Thyroid gland (tissue), 4 donors: Measurements from ENCODE around the gene HES4. TPM values are rescaled to one million over a fixed set of nuclear protein-coding genes. Genes with fewer than 3 reads are reported as not detected.
"Not testable (repeated sequence)": the region's sequence is repeated elsewhere in the genome, so short reads cannot be mapped to it uniquely, and the experiment has no call there.

Experiments
- DNase-seq, 2 donors: peaks; one replicate each; pipeline ENCODE4 v3.0.0-alpha.2; 2019
- H3K27ac ChIP-seq, 3 donors: fragments of 200-600 bp; sonication (generic); 1 replicate in 2 of 3; 2 replicates in 1 of 3; pipeline ENCODE4 v1.5.1; 2016 to 2019; ENCODE audit warnings: mild to moderate bottlenecking in 1 of 3, moderate library complexity in 1 of 3
- H3K27me3 ChIP-seq: fragments of 200-600 bp; sonication (generic); one replicate; pipeline ENCODE4 v1.5.1; 2019
- H3K36me3 ChIP-seq, 2 donors: fragments of 200-600 bp; sonication (generic); one replicate each; pipeline ENCODE4 v1.5.1; 2016 to 2019
- H3K4me1 ChIP-seq, 2 donors: fragments of 200-600 bp; sonication (generic); one replicate each; pipeline ENCODE4 v1.5.1; 2017 to 2019
- H3K4me3 ChIP-seq, 3 donors: fragments of 200-600 bp; sonication (generic); replicated peaks in 1 of 3; 1 replicate in 2 of 3; 2 replicates in 1 of 3; pipeline ENCODE4 v1.5.1; 2016; ENCODE audit warnings: mild to moderate bottlenecking in 1 of 3
- H3K9me3 ChIP-seq: fragments of 200-600 bp; sonication (generic); one replicate; pipeline ENCODE4 v1.5.1; 2017
- POLR2A ChIP-seq, 2 donors: fragments of 450-650 bp; IDR thresholded peaks; one replicate each; pipeline ENCODE4 v1.6.1; 2017; ENCODE audit warnings: antibody characterized with exemption in 2 of 2, mild to moderate bottlenecking in 2 of 2, moderate library complexity in 1 of 2
- WGBS, 2 donors: methylation state at CpG; one replicate each; pipeline ENCODE4 v1.1.5; 2017; 5-methylcytosine and 5-hydroxymethylcytosine counted together
- intact Hi-C: fragments of 100-400 bp; cut with DNase I; formaldehyde crosslinking; loops from one replicate; pipeline ENCODE4 v1.15.1; 2023
- total RNA-seq, 4 donors: library from RNA; depleted of rRNA; stranded (reverse); fragments of >200 nt; gene quantifications; one replicate each; pipeline ENCODE4 v1.2.3, GENCODE V29; 2016
- TF ChIP-seq, protein P1 (sequence below), 6 experiments: fragments of 200-600 bp in 3 of 6; fragments of 450-650 bp in 3 of 6; sonication (generic) in 3 of 6; IDR thresholded peaks; one replicate each; pipeline ENCODE4 v1.5.1; 2016 to 2019; ENCODE audit warnings: antibody characterized with exemption in 6 of 6, mild to moderate bottlenecking in 2 of 6, inconsistent platforms in 1 of 6, moderate library complexity in 1 of 6

The HES4 gene
- total RNA-seq, 4 donors from 2014 or later, result 5.0 to 29.2 (median 18.6) TPM

GRCh38 chr1:1034439-1034781 is 34.5 kb upstream of the HES4 start:
- intact Hi-C loops, result no loop called here
- H3K27me3 ChIP-seq, result no peaks in the 10 kb centered on the region

DNA sequence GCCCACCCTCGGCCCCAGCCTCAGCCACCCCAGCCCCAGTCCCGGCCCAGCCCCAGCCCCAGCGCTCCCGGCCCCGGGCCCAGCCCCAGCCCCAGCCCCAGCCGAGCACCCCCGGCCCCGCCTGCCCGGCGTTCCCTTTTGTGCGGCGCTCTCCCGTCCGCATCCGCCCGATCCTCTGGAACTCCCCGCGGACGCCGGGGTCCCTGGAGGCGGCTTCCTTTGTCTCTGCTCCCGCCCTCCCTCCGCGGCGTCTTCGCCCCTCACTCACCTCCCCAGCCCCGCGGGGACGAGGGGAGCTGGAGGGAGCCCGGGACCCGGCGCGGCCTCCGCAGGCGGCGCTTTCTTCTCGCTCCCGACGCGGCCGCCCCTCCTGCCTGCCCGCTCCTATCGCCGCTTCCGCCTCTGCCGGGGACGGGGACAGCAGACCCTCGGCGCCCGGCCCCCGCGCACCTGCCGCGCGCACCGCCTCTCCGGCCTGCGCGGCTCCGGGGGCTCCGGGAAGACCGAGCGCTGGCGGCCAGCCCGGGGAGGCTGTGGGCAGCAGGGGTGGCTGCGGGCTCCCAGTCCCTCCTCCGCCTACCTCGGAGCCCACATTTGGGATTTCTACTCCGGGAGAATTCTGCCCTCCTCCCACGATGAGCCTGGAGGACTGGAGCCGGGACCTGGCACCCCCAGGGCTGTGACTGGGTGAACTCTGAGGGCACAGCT is 34.0 kb upstream of the HES4 start:
- WGBS, 2 donors, result 22 to 28% methylated on average over 25 to 40 of the region's 71 CpGs
- peak overlapping the region in 2 of 3 donors; percentile 9 to 34 for H3K4me3 ChIP-seq
- no peaks in the 10 kb centered on the region for H3K36me3 ChIP-seq
- intact Hi-C loops, result no loop called here
- TF ChIP-seq, protein P1, sequence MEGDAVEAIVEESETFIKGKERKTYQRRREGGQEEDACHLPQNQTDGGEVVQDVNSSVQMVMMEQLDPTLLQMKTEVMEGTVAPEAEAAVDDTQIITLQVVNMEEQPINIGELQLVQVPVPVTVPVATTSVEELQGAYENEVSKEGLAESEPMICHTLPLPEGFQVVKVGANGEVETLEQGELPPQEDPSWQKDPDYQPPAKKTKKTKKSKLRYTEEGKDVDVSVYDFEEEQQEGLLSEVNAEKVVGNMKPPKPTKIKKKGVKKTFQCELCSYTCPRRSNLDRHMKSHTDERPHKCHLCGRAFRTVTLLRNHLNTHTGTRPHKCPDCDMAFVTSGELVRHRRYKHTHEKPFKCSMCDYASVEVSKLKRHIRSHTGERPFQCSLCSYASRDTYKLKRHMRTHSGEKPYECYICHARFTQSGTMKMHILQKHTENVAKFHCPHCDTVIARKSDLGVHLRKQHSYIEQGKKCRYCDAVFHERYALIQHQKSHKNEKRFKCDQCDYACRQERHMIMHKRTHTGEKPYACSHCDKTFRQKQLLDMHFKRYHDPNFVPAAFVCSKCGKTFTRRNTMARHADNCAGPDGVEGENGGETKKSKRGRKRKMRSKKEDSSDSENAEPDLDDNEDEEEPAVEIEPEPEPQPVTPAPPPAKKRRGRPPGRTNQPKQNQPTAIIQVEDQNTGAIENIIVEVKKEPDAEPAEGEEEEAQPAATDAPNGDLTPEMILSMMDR (IDR thresholded peaks at IDR 0.05), result no peak
- no peak for TF ChIP-seq POLR2A (IDR thresholded peaks at IDR 0.05)
- DNase-seq, result no peak
- no peaks in the 10 kb centered on the region for H3K9me3 ChIP-seq
- no peak overlapping the region for H3K27ac ChIP-seq
- peaks cover 12 to 22% of the 10 kb centered on the region in 2 donors for H3K4me1 ChIP-seq
- no peaks in the 10 kb centered on the region for H3K27me3 ChIP-seq

More at GRCh38 chr1:1034439-1034781, 34.5 kb upstream of the HES4 start:
- Histone ChIP-seq H3K27ac (no peak overlapping the region), H3K4me1 (peaks cover 12 to 24% of the 10 kb centered on the region in 2 donors), H3K9me3 (no peaks in the 10 kb centered on the region), H3K4me3 (no peak overlapping the region), H3K36me3 (no peaks in the 10 kb centered on the region)
- 67% methylated on average over 3 of the region's 30 CpGs; no CpG with 5 or more reads in 1 of the 2 donors for whole genome bisulfite sequencing, 2 donors
- no peak for TF ChIP-seq POLR2A (IDR thresholded peaks at IDR 0.05)
- TF ChIP-seq, protein P1 (IDR thresholded peaks at IDR 0.05), result peak in 1 of 6 experiments; percentile 17
- DNase-seq, result peak; percentile 66 to 68

DNA sequence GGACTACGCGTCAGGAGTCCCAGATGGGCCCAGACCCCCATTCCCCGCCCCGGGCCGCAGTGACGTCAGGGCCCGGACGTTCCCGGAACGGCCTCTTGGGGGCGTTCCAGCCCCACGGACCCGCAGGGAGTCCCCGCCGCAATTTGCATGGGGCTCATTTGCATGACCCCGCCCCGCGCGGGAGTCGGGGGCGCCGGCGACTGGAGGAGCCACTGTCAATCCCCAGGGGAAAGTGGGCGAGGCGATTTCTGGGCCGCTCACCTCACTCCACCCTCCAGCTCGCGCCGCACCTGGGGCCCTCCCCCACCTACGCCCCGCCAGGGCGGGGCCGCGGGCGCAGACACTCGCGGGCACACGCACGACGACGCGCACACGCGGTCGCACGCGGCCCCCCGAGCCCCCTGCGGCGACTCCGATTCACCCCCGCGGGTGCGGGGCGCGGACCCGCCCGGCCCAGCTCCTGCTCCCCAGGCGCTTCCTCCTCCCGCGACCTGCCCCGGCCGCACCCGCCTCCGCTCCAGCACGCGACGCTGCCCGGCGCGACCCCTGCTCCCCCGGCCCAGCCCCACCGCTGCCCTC is 33.2 kb upstream of the HES4 start:
- H3K9me3 ChIP-seq, result no peaks in the 10 kb centered on the region
- peak; percentile 96 to 97 for DNase-seq
- WGBS, 2 donors, result 25 to 33% methylated on average over 13 to 17 of the region's 73 CpGs
- H3K27ac ChIP-seq, result no peak overlapping the region
- H3K4me1 ChIP-seq, result peaks cover 12 to 22% of the 10 kb centered on the region in 2 donors
- peak overlapping the region in 1 of 3 donors; percentile 34 for H3K4me3 ChIP-seq
- peak in 1 of 2 donors; percentile 9 for TF ChIP-seq POLR2A (IDR thresholded peaks at IDR 0.05)
- TF ChIP-seq, protein P1 (IDR thresholded peaks at IDR 0.05), result peak; percentile 34 to 88 (median 60)
- intact Hi-C loops, result no loop called here
- H3K36me3 ChIP-seq, result no peaks in the 10 kb centered on the region
- no peaks in the 10 kb centered on the region for H3K27me3 ChIP-seq

GRCh38 chr1:1032424-1032823 is 32.5 kb upstream of the HES4 start:
- Histone ChIP-seq H3K36me3 (no peaks in the 10 kb centered on the region), H3K4me1 (peaks cover 12 to 22% of the 10 kb centered on the region in 2 donors), H3K4me3 (peak overlapping the region in 1 of 3 donors; percentile 34), H3K27ac (no peak overlapping the region), H3K27me3 (no peaks in the 10 kb centered on the region), H3K9me3 (no peaks in the 10 kb centered on the region)
- no peak for TF ChIP-seq POLR2A (IDR thresholded peaks at IDR 0.05)
- TF ChIP-seq, protein P1 (IDR thresholded peaks at IDR 0.05), result no peak
- DNase-seq, result peak; percentile 62 to 63
- intact Hi-C loops, result no loop called here
- WGBS, 2 donors, result 34 to 49% methylated on average over 10 of the region's 16 CpGs

DNA sequence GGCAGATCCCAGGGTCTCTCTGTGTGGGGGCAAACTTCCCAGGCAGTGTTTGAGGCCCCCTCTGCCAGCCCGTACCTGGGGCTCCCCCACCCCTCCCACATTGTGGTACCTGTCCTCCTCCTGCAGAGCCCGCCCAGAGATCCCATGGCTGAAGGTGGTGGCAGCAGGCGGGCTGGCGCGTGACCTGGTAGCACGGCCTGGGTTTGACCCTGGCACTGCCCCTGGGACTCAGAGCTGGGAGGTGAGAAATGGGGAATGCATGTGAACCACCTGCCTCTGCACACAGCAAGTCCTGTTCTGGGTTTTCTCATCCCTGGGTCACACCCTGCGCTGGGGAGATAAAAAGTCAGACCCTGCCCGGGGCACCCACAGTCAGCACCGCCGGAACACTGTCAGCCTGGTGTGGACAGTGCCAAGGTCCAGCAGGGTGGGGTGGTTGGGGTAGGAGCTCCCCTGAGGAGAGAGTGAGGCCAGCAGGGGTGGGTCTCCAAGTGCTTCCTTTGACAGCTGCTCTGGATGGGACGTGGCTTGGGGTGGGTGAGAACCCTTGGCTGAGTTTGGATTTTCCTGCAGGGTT is 31.9 kb upstream of the HES4 start:
- TF ChIP-seq, protein P1 (IDR thresholded peaks at IDR 0.05), result no peak
- no peak for TF ChIP-seq POLR2A (IDR thresholded peaks at IDR 0.05)
- no peaks in the 10 kb centered on the region for H3K27me3 ChIP-seq
- no peak overlapping the region for H3K27ac ChIP-seq
- DNase-seq, result no peak
- no peak overlapping the region for H3K4me3 ChIP-seq
- intact Hi-C loops, result no loop called here
- H3K4me1 ChIP-seq, result peaks cover 12 to 22% of the 10 kb centered on the region in 2 donors
- no peaks in the 10 kb centered on the region for H3K9me3 ChIP-seq
- 90 to 91% methylated on average over 7 of the region's 11 CpGs for WGBS, 2 donors
- H3K36me3 ChIP-seq, result no peaks in the 10 kb centered on the region

- intact Hi-C loops, H3K9me3 ChIP-seq, DNase-seq, H3K27me3 ChIP-seq, H3K4me3 ChIP-seq, H3K36me3 ChIP-seq, H3K27ac ChIP-seq: not testable (repeated sequence)
- H3K4me1 ChIP-seq, result peaks cover 17 to 28% of the 10 kb centered on the region in 2 donors
- 94 to 100% methylated on average over 2 to 4 of the region's 7 CpGs for WGBS, 2 donors
Measured at GRCh38 chr1:1030867-1031658, 31.2 kb upstream of the HES4 start.
